HS-5 (cell line): ENCODE measurements around the gene RAB11FIP4.

ENCODE experiments used
- DNase-seq: peaks from one replicate; pipeline ENCODE4 v3.0.0-alpha.2; 2012; ENCODE audit warnings: low read depth

The RAB11FIP4 gene

GRCh38 chr17:31484821-31485220 is 93.3 kb downstream of the RAB11FIP4 start:
- DNase-seq: no peak

- DNase-seq: no peak
These were observed 95.0 kb downstream of the RAB11FIP4 start for GRCh38 chr17:31486351-31487062.

GRCh38 chr17:31487063-31487647 is 95.7 kb downstream of the RAB11FIP4 start:
- DNase-seq: no peak

GRCh38 chr17:31487648-31488263 is 96.3 kb downstream of the RAB11FIP4 start:
- DNase-seq: no peak

GRCh38 chr17:31488264-31488981 is 96.9 kb downstream of the RAB11FIP4 start:
- no peak for DNase-seq

GRCh38 chr17:31488982-31489294 is 97.5 kb downstream of the RAB11FIP4 start:
- no peak for DNase-seq

- DNase-seq: no peak
These were observed 98.0 kb downstream of the RAB11FIP4 start for GRCh38 chr17:31489295-31490018.

- DNase-seq: no peak
These were observed 98.7 kb downstream of the RAB11FIP4 start for GRCh38 chr17:31490019-31490650.

- DNase-seq: no peak
These were observed 99.3 kb downstream of the RAB11FIP4 start for GRCh38 chr17:31490671-31491375.

- DNase-seq: no peak
These were observed 100.1 kb downstream of the RAB11FIP4 start for GRCh38 chr17:31491376-31492131.

- DNase-seq: no peak
These were observed 100.7 kb downstream of the RAB11FIP4 start for GRCh38 chr17:31492206-31492605.

- no peak for DNase-seq
These were observed 101.6 kb downstream of the RAB11FIP4 start for GRCh38 chr17:31492880-31493655.

- no peak for DNase-seq
These were observed 102.2 kb downstream of the RAB11FIP4 start for GRCh38 chr17:31493656-31494155.

- no peak for DNase-seq
These were observed 103.0 kb downstream of the RAB11FIP4 start for GRCh38 chr17:31494259-31495021.

- DNase-seq: no peak
These were observed 103.8 kb downstream of the RAB11FIP4 start for GRCh38 chr17:31495022-31495885.

- no peak for DNase-seq
These were observed 104.6 kb downstream of the RAB11FIP4 start for GRCh38 chr17:31496097-31496496.

GRCh38 chr17:31496601-31497000 is 105.1 kb downstream of the RAB11FIP4 start:
- no peak for DNase-seq

- no peak for DNase-seq
These were observed 106.0 kb downstream of the RAB11FIP4 start for GRCh38 chr17:31497431-31497830.
